Germinal center (tissue), 1 donor: Measurements from ENCODE around the gene RAD51AP1.
A peak's percentile ranks its signal among the peaks of the same experiment; 100 is the strongest.

ENCODE experiments used
- DNase-seq: peaks from one replicate; pipeline ENCODE4 v3.0.0; 2012; ENCODE audit warnings: mixed read lengths, low spot score

Gene RAD51AP1

GRCh38 chr12:4552191-4552590 is 13.5 kb downstream of the RAD51AP1 start:
- no peak for DNase-seq

- DNase-seq = no peak
Measured at GRCh38 chr12:4553943-4554342, 15.3 kb downstream of the RAD51AP1 start.

GRCh38 chr12:4555804-4556203 is 17.1 kb downstream of the RAD51AP1 start:
- DNase-seq = no peak

- DNase-seq = no peak
Measured at GRCh38 chr12:4556735-4557530, 18.2 kb downstream of the RAD51AP1 start.

GRCh38 chr12:4557586-4557985 is 18.9 kb downstream of the RAD51AP1 start:
- DNase-seq = no peak

GRCh38 chr12:4558171-4558570 is 19.5 kb downstream of the RAD51AP1 start:
- DNase-seq = no peak

GRCh38 chr12:4562034-4562657 is 23.5 kb downstream of the RAD51AP1 start, which contains the start of gene DYRK4:
Gene DYRK4 (plus strand): TSS chr12:4562208. CDS start chr12:4562246, 38 bp downstream.
- DNase-seq = no peak

GRCh38 chr12:4563336-4563735 is 24.6 kb downstream of the RAD51AP1 start:
- no peak for DNase-seq

GRCh38 chr12:4564818-4565217 is 26.1 kb downstream of the RAD51AP1 start:
- peak; percentile 31 for DNase-seq

- peak; percentile 20 for DNase-seq
Measured at GRCh38 chr12:4566474-4566873, 27.8 kb downstream of the RAD51AP1 start.

- peak; percentile 52 for DNase-seq
Measured at GRCh38 chr12:4567073-4567881, 28.6 kb downstream of the RAD51AP1 start.

GRCh38 chr12:4569261-4569660 is 30.6 kb downstream of the RAD51AP1 start:
- no peak for DNase-seq

GRCh38 chr12:4572680-4573079 is 34.0 kb downstream of the RAD51AP1 start:
- no peak for DNase-seq

GRCh38 chr12:4579305-4580102 is 40.8 kb downstream of the RAD51AP1 start:
- DNase-seq = peak; percentile 20

GRCh38 chr12:4580281-4580688 is 41.6 kb downstream of the RAD51AP1 start:
- no peak for DNase-seq

GRCh38 chr12:4584281-4584680 is 45.6 kb downstream of the RAD51AP1 start:
- DNase-seq = no peak

GRCh38 chr12:4584896-4585295 is 46.2 kb downstream of the RAD51AP1 start:
- no peak for DNase-seq

- no peak for DNase-seq
Measured at GRCh38 chr12:4586500-4586899, 47.8 kb downstream of the RAD51AP1 start.

- no peak for DNase-seq
Measured at GRCh38 chr12:4587108-4587507, 48.4 kb downstream of the RAD51AP1 start.

- DNase-seq = no peak
Measured at GRCh38 chr12:4588916-4589315, 50.2 kb downstream of the RAD51AP1 start.

GRCh38 chr12:4589941-4590340 is 51.3 kb downstream of the RAD51AP1 start:
- DNase-seq = no peak

- no peak for DNase-seq
Measured at GRCh38 chr12:4591180-4591687, 52.5 kb downstream of the RAD51AP1 start.
